OCI-LY7 (cell line): ENCODE data around the gene ZDHHC14. TPM values are rescaled to one million over a fixed set of nuclear protein-coding genes. Genes with fewer than 3 reads are reported as not detected.

Experiments used
- BruUV-seq: library from RNA; stranded (reverse); fragments of 400-500 nt; replicated peaks from 2 replicates; lab custom pipeline; 2021; lab: Mats Ljungman, UMichigan
- CTCF ChIA-PET: fragments of 300-600 bp; sonication (Branson Sonifier 250); formaldehyde crosslinking; loops from one replicate; lab custom pipeline; 2022; ENCODE audit warnings: antibody characterized with exemption; ENCODE audit not compliant: unreplicated experiment; lab: Charles Lee
- POLR2A ChIA-PET: fragments of 300-600 bp; sonication (Branson Sonifier 250); formaldehyde crosslinking; loops from one replicate; lab custom pipeline; 2022; ENCODE audit warnings: antibody characterized with exemption; lab: Charles Lee
- DNase-seq: peaks from one replicate; pipeline ENCODE4 v3.0.0-alpha.2; 2015; ENCODE audit warnings: low spot score
- H2AFZ ChIP-seq: fragments of 200-600 bp; sonication (generic), shearing (Covaris generic); 2 replicates; pipeline ENCODE4 v1.6.1; 2014; ENCODE audit warnings: mild to moderate bottlenecking, antibody characterized with exemption, low read length, moderate library complexity
- H3K27ac ChIP-seq: fragments of 200-600 bp; sonication (generic); 2 replicates; pipeline ENCODE4 v1.5.1; 2014; ENCODE audit warnings: mixed run types, low read depth, mild to moderate bottlenecking, moderate library complexity, low read length, inconsistent platforms; ENCODE audit not compliant: poor library complexity, severe bottlenecking
- H3K36me3 ChIP-seq: fragments of 200-600 bp; sonication (generic); 2 replicates; pipeline ENCODE4 v1.6.1; 2014; ENCODE audit warnings: mild to moderate bottlenecking, antibody characterized with exemption, low read length, moderate library complexity, mixed read lengths; ENCODE audit not compliant: insufficient read depth
- H3K4me1 ChIP-seq: fragments of 200-600 bp; sonication (generic); 2 replicates; pipeline ENCODE4 v1.5.1; 2014; ENCODE audit warnings: mild to moderate bottlenecking, low read length; ENCODE audit not compliant: insufficient read depth, poor library complexity, severe bottlenecking
- H3K4me2 ChIP-seq: fragments of 200-600 bp; sonication (generic); 2 replicates; pipeline ENCODE4 v1.6.1; 2014; ENCODE audit warnings: mild to moderate bottlenecking, low read length
- H3K4me3 ChIP-seq: fragments of 200-600 bp; sonication (generic); 2 replicates; pipeline ENCODE4 v1.5.1; 2014; ENCODE audit warnings: mild to moderate bottlenecking, low read depth, low read length; ENCODE audit not compliant: poor library complexity, severe bottlenecking
- H3K79me2 ChIP-seq: fragments of 200-600 bp; sonication (generic); 2 replicates; pipeline ENCODE4 v1.6.1; 2016; ENCODE audit warnings: low read depth, mild to moderate bottlenecking, low read length, moderate library complexity, mixed read lengths; ENCODE audit not compliant: insufficient read depth
- H3K9me2 ChIP-seq: fragments of 200-600 bp; sonication (generic); 2 replicates; pipeline ENCODE4 v1.6.1; 2016; ENCODE audit warnings: mild to moderate bottlenecking, low read length, mixed read lengths; ENCODE audit not compliant: insufficient read depth
- H3K9me3 ChIP-seq: fragments of 200-600 bp; sonication (generic); 2 replicates; pipeline ENCODE4 v1.6.1; 2014; ENCODE audit warnings: mild to moderate bottlenecking, mixed run types, low read length, mixed read lengths
- H4K20me1 ChIP-seq: fragments of 200-600 bp; sonication (generic); 2 replicates; pipeline ENCODE4 v1.6.1; 2014; ENCODE audit warnings: mild to moderate bottlenecking, antibody characterized with exemption, low read length, moderate library complexity, mixed read lengths; ENCODE audit not compliant: insufficient read depth
- CTCF ChIP-seq: fragments of 200-600 bp; sonication (generic); conservative IDR thresholded peaks from 2 replicates; pipeline ENCODE4 v1.5.1; 2014; ENCODE audit warnings: mild to moderate bottlenecking, antibody characterized with exemption, low read length, moderate library complexity, mixed read lengths
- EZH2phosphoT487 ChIP-seq: fragments of 200-600 bp; sonication (generic); IDR thresholded peaks from 2 replicates; pipeline ENCODE4 v1.6.1; 2018; ENCODE audit warnings: low read depth, borderline replicate concordance, mild to moderate bottlenecking, mixed run types, antibody characterized with exemption, low read length, moderate library complexity, mixed read lengths
- intact Hi-C: fragments of 100-400 bp; cut with micrococcal nuclease; formaldehyde crosslinking; loops from one replicate; pipeline ENCODE4 v1.10.0; 2022; ENCODE audit not compliant: unreplicated experiment
- total RNA-seq, 2 experiments: library from RNA; depleted of rRNA in 1 of 2; stranded (reverse); fragments of >200 nt in 1 of 2; shearing (Covaris generic) in 1 of 2; gene quantifications; 2 replicates each; pipeline ENCODE4 v1.2.3, GENCODE V29; 2014 to 2022

The ZDHHC14 gene
- total RNA-seq, 2 experiments from 2014 or later, result 0.69 to 3.0 TPM

- POLR2A ChIA-PET, result no interaction called here
- H3K9me3 ChIP-seq, result no peaks in the 10 kb centered on the region
- no peak for DNase-seq
- CTCF ChIA-PET, result no interaction called here
- no peaks in the 10 kb centered on the region for H4K20me1 ChIP-seq
- no peaks in the 10 kb centered on the region for H3K9me2 ChIP-seq
- H3K4me2 ChIP-seq, result no peak overlapping the region
- no peak overlapping the region for H3K27ac ChIP-seq
- no peak overlapping the region for H3K4me3 ChIP-seq
- H3K79me2 ChIP-seq, result no peaks in the 10 kb centered on the region
- H3K36me3 ChIP-seq, result no peaks in the 10 kb centered on the region
- no TSS peak for BruUV-seq
- intact Hi-C loops, result no loop called here
- H2AFZ ChIP-seq, result no peak overlapping the region
- no peak for TF ChIP-seq EZH2phosphoT487
- no peak for TF ChIP-seq CTCF
- no peaks in the 10 kb centered on the region for H3K4me1 ChIP-seq
Observed at GRCh38 chr6:157672726-157673412, 291.9 kb downstream of the ZDHHC14 start.

GRCh38 chr6:157673596-157673995, 292.6 kb downstream of the ZDHHC14 start:
- Histone ChIP-seq H3K79me2 (no peaks in the 10 kb centered on the region), H2AFZ (no peak overlapping the region), H3K4me2 (no peak overlapping the region), H3K9me2 (no peaks in the 10 kb centered on the region), H3K4me1 (no peaks in the 10 kb centered on the region), H3K36me3 (no peaks in the 10 kb centered on the region), H3K27ac (no peak overlapping the region), H3K4me3 (no peak overlapping the region), H3K9me3 (no peaks in the 10 kb centered on the region), H4K20me1 (no peaks in the 10 kb centered on the region)
- BruUV-seq, result no TSS peak
- TF ChIP-seq EZH2phosphoT487, result no peak
- no peak for TF ChIP-seq CTCF
- ChIA-PET POLR2A (no interaction called here), CTCF (no interaction called here)
- DNase-seq, result no peak
- intact Hi-C loops, result no loop called here

GRCh38 chr6:157674061-157674460, 293.1 kb downstream of the ZDHHC14 start:
- no peak overlapping the region for H3K27ac ChIP-seq

More at GRCh38 chr6:157674061-157674460, 293.1 kb downstream of the ZDHHC14 start:
- no peaks in the 10 kb centered on the region for H3K79me2 ChIP-seq
- no peak for TF ChIP-seq EZH2phosphoT487
- TF ChIP-seq CTCF, result no peak
- POLR2A ChIA-PET, result interaction anchor here (1.0 kb wide), 1 partner anchor 9 kb away, joined by 3 read pairs; no protein-coding TSS in a partner anchor
- no TSS peak for BruUV-seq
- DNase-seq, result no peak
- H3K4me1 ChIP-seq, result no peaks in the 10 kb centered on the region
- intact Hi-C loops, result no loop called here
- no peak overlapping the region for H3K4me2 ChIP-seq
- H3K9me3 ChIP-seq, result no peaks in the 10 kb centered on the region
- H2AFZ ChIP-seq, result no peak overlapping the region
- CTCF ChIA-PET, result no interaction called here
- no peaks in the 10 kb centered on the region for H3K9me2 ChIP-seq
- H3K36me3 ChIP-seq, result no peaks in the 10 kb centered on the region
- no peaks in the 10 kb centered on the region for H4K20me1 ChIP-seq
- no peak overlapping the region for H3K4me3 ChIP-seq
